GM06990 (cell line): Measurements from ENCODE around the gene DCD.
"Not testable (repeated sequence)": the region's sequence is repeated elsewhere in the genome, so short reads cannot be mapped to it uniquely, and the experiment has no call there.

ENCODE experiments used
- DNase-seq: peaks from one replicate; pipeline ENCODE4 v3.0.0-alpha.2; 2011; ENCODE audit not compliant: insufficient read length; ENCODE audit errors: extremely low read depth
- H3K27me3 ChIP-seq: replicated peaks from 2 replicates; pipeline ENCODE4 v1.6.0; 2011; ENCODE audit warnings: low read length; ENCODE audit not compliant: control insufficient read depth, insufficient read depth
- H3K36me3 ChIP-seq: 2 replicates; pipeline ENCODE4 v1.5.1; 2011; ENCODE audit warnings: low read length; ENCODE audit not compliant: control insufficient read depth, insufficient read depth
- H3K4me3 ChIP-seq: replicated peaks from 2 replicates; pipeline ENCODE4 v1.5.1; 2011; ENCODE audit warnings: low read depth, mild to moderate bottlenecking, control low read depth, low read length
- TF ChIP-seq, protein P1 (sequence below): IDR thresholded peaks from 2 replicates; pipeline ENCODE4 v1.5.1; 2011; ENCODE audit warnings: low read length, control low read depth, mild to moderate bottlenecking, inconsistent platforms; ENCODE audit not compliant: insufficient read depth, poor library complexity, severe bottlenecking

Gene DCD

DNA sequence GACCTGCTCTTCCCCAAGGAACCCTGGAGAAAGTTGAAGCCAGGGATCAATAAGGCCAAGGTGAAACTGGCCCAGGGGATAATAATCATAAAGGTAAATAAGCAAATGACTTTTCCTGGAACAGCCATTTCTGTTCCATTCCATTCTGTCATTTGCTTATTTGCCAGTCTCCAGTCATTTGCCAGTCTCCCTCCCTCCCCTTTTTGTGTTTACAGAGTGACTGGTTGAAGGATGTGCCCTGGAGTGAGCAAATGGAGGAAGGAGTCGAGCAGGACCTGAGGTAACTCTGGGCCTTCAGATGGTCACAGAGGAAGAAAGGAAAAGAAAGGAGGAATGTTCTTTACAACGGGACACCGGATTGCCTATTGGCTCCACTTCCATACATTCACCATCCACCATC, 17.8 kb upstream of the DCD start:
- DNase-seq: no peak
- Histone ChIP-seq H3K4me3 (no peak overlapping the region), H3K36me3 (no peaks in the 10 kb centered on the region), H3K27me3 (no peaks in the 10 kb centered on the region; the same call in 1 of the 2 replicates)
- TF ChIP-seq, protein P1, sequence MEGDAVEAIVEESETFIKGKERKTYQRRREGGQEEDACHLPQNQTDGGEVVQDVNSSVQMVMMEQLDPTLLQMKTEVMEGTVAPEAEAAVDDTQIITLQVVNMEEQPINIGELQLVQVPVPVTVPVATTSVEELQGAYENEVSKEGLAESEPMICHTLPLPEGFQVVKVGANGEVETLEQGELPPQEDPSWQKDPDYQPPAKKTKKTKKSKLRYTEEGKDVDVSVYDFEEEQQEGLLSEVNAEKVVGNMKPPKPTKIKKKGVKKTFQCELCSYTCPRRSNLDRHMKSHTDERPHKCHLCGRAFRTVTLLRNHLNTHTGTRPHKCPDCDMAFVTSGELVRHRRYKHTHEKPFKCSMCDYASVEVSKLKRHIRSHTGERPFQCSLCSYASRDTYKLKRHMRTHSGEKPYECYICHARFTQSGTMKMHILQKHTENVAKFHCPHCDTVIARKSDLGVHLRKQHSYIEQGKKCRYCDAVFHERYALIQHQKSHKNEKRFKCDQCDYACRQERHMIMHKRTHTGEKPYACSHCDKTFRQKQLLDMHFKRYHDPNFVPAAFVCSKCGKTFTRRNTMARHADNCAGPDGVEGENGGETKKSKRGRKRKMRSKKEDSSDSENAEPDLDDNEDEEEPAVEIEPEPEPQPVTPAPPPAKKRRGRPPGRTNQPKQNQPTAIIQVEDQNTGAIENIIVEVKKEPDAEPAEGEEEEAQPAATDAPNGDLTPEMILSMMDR: no peak

DNA sequence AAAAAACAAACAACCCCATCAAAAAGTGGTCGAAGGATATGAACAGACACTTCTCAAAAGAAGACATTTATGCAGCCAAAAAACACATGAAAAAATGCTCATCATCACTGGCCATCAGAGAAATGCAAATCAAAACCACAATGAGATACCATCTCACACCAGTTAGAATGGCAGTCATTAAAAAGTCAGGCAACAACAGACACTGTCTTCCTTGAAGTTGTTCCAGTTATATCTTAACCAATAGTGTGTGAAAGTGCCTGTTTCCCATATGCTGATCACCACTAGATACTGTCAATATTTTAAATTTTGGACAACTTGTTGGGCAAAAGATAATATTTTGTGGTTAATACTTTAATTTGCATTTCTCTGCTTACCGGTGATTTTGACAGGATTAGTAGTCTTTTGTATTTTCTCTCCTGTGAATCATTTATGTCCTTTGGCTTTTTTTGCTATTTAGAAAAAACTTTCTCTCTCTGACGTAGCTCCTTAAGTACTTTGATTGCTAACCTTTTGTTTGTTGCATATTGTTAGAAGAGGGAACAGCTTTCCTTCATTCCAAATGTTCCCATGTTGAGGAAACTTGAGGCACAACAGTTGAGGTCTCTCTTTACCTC, 17.0 kb upstream of the DCD start:
- not testable (repeated sequence) for H3K27me3 ChIP-seq, H3K4me3 ChIP-seq, H3K36me3 ChIP-seq, DNase-seq

DNA sequence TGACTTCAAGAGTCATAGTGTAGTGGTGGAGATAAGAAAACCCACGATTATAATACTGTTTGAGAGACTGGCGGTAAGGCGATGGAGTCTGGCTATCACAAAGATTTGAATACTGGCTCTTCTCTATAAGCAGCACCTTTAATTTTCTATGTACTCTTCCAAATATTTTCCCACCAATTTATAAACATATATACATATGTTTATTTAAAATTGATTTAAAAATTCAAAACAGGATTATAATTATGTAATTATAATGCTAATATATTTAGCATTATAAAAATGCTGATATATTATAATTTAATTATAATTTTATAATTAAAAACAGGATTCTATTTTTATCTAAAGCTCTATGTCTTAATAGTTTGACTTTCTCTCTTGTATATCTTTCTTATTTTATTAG, 15.4 kb upstream of the DCD start:
- no peaks in the 10 kb centered on the region for H3K27me3 ChIP-seq
- no peaks in the 10 kb centered on the region for H3K36me3 ChIP-seq
- TF ChIP-seq, protein P1: no peak
- no peak for DNase-seq
- H3K4me3 ChIP-seq: no peak overlapping the region

DNA sequence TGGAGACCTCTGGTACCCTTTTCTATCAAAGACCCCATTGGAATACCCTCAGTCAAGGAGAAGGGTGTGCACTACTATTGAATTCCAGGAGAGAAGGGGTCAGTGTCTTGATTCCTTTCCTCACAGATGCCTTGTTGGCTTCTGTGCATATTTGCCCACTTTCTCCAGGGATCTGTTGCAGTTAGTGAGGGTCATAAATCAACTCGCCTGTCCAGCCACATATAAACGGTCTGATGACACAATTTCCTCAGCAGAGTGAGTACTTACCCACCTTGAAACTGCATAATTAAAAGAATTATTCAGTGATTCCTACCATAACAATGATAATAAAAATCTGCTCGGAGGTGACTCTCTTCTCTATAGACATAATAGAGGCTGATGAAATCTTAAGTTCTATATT, 13.9 kb upstream of the DCD start:
- Histone ChIP-seq H3K4me3 (no peak overlapping the region), H3K36me3 (no peaks in the 10 kb centered on the region), H3K27me3 (no peaks in the 10 kb centered on the region)
- DNase-seq: no peak
- TF ChIP-seq, protein P1: no peak

DNA sequence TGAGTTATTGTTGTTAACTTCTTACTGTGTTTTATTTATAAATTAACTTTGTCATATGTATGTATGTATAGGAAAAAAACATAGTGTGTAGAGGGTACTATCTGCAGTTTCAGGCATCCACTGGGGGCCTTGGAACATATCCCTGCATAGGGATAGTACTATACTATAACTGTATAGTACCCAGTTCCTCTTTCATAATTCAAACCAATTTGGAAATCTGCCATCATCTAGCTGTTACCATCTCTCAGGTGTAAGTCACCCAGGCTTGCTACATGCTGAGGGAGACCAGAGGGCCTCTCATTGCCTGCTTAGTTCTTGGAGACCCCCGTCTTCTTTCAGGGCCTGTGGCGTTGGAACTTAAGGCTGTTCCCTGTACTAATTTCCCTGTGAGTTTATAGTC, 12.9 kb upstream of the DCD start:
- no peaks in the 10 kb centered on the region for H3K27me3 ChIP-seq
- H3K36me3 ChIP-seq: no peaks in the 10 kb centered on the region
- TF ChIP-seq, protein P1: no peak
- H3K4me3 ChIP-seq: no peak overlapping the region
- no peak for DNase-seq

DNA sequence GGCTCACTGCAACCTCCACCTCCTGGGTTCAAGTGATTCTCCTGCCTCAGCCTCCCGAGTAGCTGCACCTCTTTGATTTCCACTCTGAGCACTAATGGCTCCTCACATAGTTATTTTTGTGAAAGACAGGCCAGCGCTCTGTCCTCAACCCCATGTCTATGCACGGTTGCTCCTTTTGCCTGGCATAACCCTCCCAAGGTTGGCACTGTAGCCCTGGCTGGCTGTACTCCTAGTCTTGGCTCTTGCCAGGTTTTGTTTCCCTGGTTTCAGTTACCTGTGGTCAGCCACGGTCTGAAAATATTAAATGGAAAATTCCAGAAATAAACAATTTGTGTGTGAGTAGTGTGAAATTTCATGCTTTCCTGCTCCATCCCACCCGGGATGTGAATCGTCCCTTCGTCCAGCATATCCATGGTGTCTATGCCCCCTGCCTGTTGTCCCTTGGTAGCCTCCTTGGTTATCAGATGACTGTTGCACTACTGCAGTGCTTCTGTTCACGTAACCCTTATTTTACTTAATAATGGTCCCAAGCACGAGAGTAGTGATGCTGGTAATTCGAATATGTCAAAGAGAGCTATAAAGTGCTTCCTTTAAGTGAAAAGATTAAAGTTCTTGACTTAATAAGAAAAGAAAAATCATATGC, 12.3 kb upstream of the DCD start:
- Histone ChIP-seq H3K27me3 (no peaks in the 10 kb centered on the region), H3K36me3 (no peaks in the 10 kb centered on the region), H3K4me3 (no peak overlapping the region)
- TF ChIP-seq, protein P1: no peak
- DNase-seq: no peak
